ENCODE results near the gene ATG10.

ATG10 gene

GRCh38 chr5:82168294-82168693 is 196.5 kb downstream of the ATG10 start:
- DNase-seq = no peak

- no peak for DNase-seq
Observed at GRCh38 chr5:82169892-82170291, 198.1 kb downstream of the ATG10 start.

GRCh38 chr5:82174128-82174918 is 202.5 kb downstream of the ATG10 start:
- peak; percentile 83 for DNase-seq

- no peak for DNase-seq
Observed at GRCh38 chr5:82174919-82175219, 203.0 kb downstream of the ATG10 start.

- DNase-seq = no peak
Observed at GRCh38 chr5:82176115-82176814, 204.4 kb downstream of the ATG10 start.

- DNase-seq = no peak
Observed at GRCh38 chr5:82178378-82178777, 206.6 kb downstream of the ATG10 start.

GRCh38 chr5:82182662-82183061 is 210.8 kb downstream of the ATG10 start:
- DNase-seq = no peak

GRCh38 chr5:82183828-82184227 is 212.0 kb downstream of the ATG10 start:
- no peak for DNase-seq

- no peak for DNase-seq
Observed at GRCh38 chr5:82185851-82186250, 214.0 kb downstream of the ATG10 start.

- DNase-seq = no peak
Observed at GRCh38 chr5:82197550-82197949, 225.7 kb downstream of the ATG10 start.

GRCh38 chr5:82204567-82204966 is 232.7 kb downstream of the ATG10 start:
- no peak for DNase-seq

- DNase-seq = no peak
Observed at GRCh38 chr5:82205005-82205404, 233.2 kb downstream of the ATG10 start.

- DNase-seq = no peak
Observed at GRCh38 chr5:82208371-82208770, 236.5 kb downstream of the ATG10 start.

GRCh38 chr5:82211855-82212572 is 240.2 kb downstream of the ATG10 start:
- no peak for DNase-seq

GRCh38 chr5:82217917-82218316 is 246.1 kb downstream of the ATG10 start:
- DNase-seq = no peak

- DNase-seq = no peak
Observed at GRCh38 chr5:82218374-82219156, 246.7 kb downstream of the ATG10 start.

- no peak for DNase-seq
Observed at GRCh38 chr5:82221020-82221419, 249.2 kb downstream of the ATG10 start.

- DNase-seq = no peak
Observed at GRCh38 chr5:82222597-82223574, 251.1 kb downstream of the ATG10 start.

- DNase-seq = peak; percentile 67
Observed at GRCh38 chr5:82225525-82226172, 253.8 kb downstream of the ATG10 start.

GRCh38 chr5:82234885-82235284 is 263.1 kb downstream of the ATG10 start:
- no peak for DNase-seq

GRCh38 chr5:82244151-82244550 is 272.3 kb downstream of the ATG10 start:
- DNase-seq = no peak
